Measurements from ENCODE around the gene EME1. TPM values are rescaled to one million over a fixed set of nuclear protein-coding genes. Genes with fewer than 3 reads are reported as not detected.

The EME1 gene
- total RNA-seq, 2 experiments from 2014 or later: 68.9 to 69.8 TPM

DNA sequence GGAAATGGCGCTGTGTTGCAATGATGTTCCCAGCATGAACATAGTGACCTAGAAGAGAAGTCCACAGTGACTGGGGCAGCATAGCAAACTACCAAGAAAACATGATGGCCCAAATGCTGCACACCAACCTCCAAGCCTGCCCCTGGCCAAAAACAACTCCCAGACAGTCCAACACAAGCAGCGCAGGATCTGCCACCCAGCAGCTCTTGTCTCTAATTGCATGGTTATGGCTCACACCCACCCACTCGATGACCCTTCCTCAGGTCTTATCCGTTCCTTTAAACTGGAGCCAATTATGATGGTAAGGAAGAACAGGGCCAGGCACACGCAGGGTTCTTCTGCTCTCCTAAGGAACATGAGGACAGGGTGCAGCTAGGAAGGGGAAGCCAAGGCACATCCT lies 3.0 kb upstream of the EME1 start:
- Mint-ChIP-seq H3K27me3 (ENCODE audit: low read depth) (no peaks in the 10 kb centered on the region), H3K9me3 (no peaks in the 10 kb centered on the region), H3K36me3 (ENCODE audit: low read depth) (peaks cover 38% of the 10 kb centered on the region), H3K4me1 (ENCODE audit: low read depth) (peaks cover 30% of the 10 kb centered on the region), H3K27ac (no peak overlapping the region), H3K4me3 (peak overlapping the region; percentile 5)
- DNase-seq: no peak
- CTCF ChIA-PET: interaction anchor here (0.7 to 6.6 kb wide), 2 partner anchors 8 to 66 kb away, joined by 3 to 44 read pairs; no protein-coding TSS in a partner anchor
- intact Hi-C loops (cut with micrococcal nuclease): no loop called here

DNA sequence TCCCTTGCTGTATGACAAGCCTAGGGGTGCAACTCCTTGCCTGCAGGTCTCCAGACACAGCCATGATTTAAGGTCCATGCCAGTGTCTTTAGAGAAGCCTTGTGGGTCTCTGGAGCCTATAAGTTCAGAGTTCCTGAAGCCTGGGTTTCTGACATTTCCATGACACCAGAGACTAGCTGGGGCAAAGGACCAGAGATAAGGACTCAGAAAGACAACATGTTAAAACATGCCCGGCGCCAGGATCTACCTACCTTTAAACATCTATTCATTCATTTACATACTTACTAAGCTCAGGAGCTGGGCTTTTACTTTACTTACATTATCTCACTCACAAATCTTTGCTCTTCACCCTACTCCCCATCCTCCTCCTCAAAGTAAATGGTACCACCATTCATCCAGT lies 1.5 kb upstream of the EME1 start:
- Mint-ChIP-seq H3K27ac (peak overlapping the region; percentile 58), H3K4me3 (peak overlapping the region; percentile 99), H3K36me3 (ENCODE audit: low read depth) (peaks cover 51% of the 10 kb centered on the region), H3K9me3 (no peaks in the 10 kb centered on the region), H3K4me1 (ENCODE audit: low read depth) (peaks cover 30% of the 10 kb centered on the region), H3K27me3 (ENCODE audit: low read depth) (no peaks in the 10 kb centered on the region)
- CTCF ChIA-PET: interaction anchor here (0.6 to 6.6 kb wide), 3 partner anchors 9 to 79 kb away, joined by 3 to 44 read pairs (median 5); no protein-coding TSS in a partner anchor
- no peak for DNase-seq
- intact Hi-C loops (cut with micrococcal nuclease): no loop called here

DNA sequence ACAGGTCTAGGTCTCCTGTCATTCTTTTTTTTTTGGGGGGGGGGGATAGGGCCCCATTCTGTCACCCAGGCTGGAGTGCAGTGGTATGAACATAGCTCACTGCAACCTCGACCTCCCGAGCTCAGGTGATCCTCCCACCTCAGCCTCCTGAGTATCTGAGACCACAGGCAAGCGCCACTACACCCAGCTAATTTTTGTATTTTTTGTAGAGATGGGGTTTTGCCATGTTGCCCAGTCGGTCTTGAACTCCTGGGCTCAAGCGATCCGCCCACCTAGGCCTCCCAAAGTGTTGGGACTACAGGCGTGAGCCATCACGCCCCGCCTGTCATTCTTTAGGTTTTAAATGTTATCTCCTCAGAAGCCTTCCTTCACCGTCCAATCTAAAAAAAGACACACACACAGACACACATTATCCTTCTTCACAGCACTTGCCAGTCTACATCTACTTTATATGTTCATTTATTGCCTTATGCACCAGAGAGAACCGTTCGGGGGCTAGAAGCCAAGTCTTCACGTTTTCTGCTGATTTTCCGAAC lies 739 bp upstream of the EME1 start:
- Mint-ChIP-seq H3K36me3 (ENCODE audit: low read depth) (peaks cover 55% of the 10 kb centered on the region), H3K4me3 (peak overlapping the region; percentile 99), H3K27me3 (ENCODE audit: low read depth) (no peaks in the 10 kb centered on the region), H3K9me3 (no peaks in the 10 kb centered on the region), H3K27ac (peak overlapping the region; percentile 99), H3K4me1 (ENCODE audit: low read depth) (peaks cover 30% of the 10 kb centered on the region)
- intact Hi-C loops (cut with micrococcal nuclease): loop anchor here (1.0 to 2.0 kb wide), 4 partner anchors 10 to 335 kb away; partner anchors contain the start of genes ACSF2, ANKRD40 and XYLT2
- CTCF ChIA-PET: interaction anchor here (0.6 to 6.6 kb wide), 3 partner anchors 10 to 79 kb away, joined by 3 to 44 read pairs (median 24); partner anchors contain the start of gene LRRC59
- DNase-seq: no peak

DNA sequence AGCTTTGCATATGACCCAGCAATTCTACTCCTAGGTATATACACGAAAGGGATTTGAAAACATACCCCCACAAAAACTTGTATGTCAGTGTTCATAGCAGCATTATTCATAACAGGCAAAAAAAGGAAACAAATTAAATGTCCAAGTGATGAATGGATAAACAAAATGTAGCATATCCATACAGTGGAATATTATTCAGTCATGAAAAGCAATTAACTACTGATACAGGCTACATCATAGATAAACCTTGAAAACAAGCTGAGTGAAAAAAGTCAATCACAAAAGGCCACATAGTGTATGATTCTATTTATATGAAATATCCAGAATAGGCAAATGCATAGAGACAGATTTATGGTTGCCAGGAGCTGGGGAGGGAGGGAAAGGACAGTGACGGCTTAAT lies 676 bp downstream of the EME1 start:
- no peaks in the 10 kb centered on the region for H3K9me3 Mint-ChIP-seq
- intact Hi-C loops (cut with micrococcal nuclease): loop anchor here (1.0 to 2.0 kb wide), 2 partner anchors 24 to 53 kb away; partner anchors contain the start of genes ACSF2 and LRRC59
- peaks cover 56% of the 10 kb centered on the region for H3K36me3 Mint-ChIP-seq (ENCODE audit: low read depth)
- peaks cover 30% of the 10 kb centered on the region for H3K4me1 Mint-ChIP-seq (ENCODE audit: low read depth)
- CTCF ChIA-PET: interaction anchor here (0.6 to 6.6 kb wide), 5 partner anchors 12 to 173 kb away, joined by 3 to 44 read pairs (median 4); partner anchors contain the start of gene LRRC59
- DNase-seq: no peak
- H3K27ac Mint-ChIP-seq: peak overlapping the region; percentile 99
- no peaks in the 10 kb centered on the region for H3K27me3 Mint-ChIP-seq (ENCODE audit: low read depth)
- peak overlapping the region; percentile 99 for H3K4me3 Mint-ChIP-seq

DNA sequence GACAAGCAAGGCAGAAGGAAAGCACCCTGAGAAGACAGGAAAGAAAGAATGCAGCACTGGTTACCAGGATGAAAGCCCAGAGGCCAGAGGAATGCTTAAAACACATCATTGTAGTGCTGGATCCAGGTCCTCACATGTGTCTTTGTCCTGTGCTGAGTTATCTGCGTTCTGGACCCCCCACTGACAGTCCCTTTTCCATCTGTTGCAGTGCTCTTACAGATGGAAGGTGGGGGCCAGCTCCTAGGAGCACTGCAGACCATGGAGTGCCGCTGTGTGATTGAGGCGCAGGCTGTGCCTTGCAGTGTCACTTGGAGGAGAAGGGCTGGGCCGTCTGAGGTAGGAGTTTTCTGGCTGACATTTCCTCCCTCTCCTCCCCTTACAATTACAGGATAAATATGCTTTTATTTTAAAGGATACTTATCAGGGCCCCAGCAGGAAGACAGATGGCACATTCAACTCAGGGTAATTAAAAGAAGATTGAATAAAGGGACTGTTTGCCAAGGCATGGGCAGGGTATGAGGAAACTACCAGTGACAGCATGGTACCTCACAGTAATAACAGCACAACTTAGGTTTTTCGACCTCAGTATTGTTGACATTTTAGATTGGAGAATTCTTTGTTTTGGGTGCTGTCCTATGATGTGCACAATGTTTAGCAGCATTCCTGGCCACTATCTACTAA lies 3.0 kb downstream of the EME1 start:
- Mint-ChIP-seq H3K36me3 (ENCODE audit: low read depth) (peaks cover 57% of the 10 kb centered on the region), H3K27ac (no peak overlapping the region), H3K27me3 (ENCODE audit: low read depth) (no peaks in the 10 kb centered on the region), H3K4me1 (ENCODE audit: low read depth) (peaks cover 21% of the 10 kb centered on the region), H3K9me3 (no peaks in the 10 kb centered on the region), H3K4me3 (no peak overlapping the region)
- no peak for DNase-seq
- CTCF ChIA-PET: interaction anchor here (0.8 to 6.6 kb wide), 3 partner anchors 14 to 22 kb away, joined by 4 to 44 read pairs (median 10); partner anchors contain the start of gene LRRC59
- intact Hi-C loops (cut with micrococcal nuclease): no loop called here

DNA sequence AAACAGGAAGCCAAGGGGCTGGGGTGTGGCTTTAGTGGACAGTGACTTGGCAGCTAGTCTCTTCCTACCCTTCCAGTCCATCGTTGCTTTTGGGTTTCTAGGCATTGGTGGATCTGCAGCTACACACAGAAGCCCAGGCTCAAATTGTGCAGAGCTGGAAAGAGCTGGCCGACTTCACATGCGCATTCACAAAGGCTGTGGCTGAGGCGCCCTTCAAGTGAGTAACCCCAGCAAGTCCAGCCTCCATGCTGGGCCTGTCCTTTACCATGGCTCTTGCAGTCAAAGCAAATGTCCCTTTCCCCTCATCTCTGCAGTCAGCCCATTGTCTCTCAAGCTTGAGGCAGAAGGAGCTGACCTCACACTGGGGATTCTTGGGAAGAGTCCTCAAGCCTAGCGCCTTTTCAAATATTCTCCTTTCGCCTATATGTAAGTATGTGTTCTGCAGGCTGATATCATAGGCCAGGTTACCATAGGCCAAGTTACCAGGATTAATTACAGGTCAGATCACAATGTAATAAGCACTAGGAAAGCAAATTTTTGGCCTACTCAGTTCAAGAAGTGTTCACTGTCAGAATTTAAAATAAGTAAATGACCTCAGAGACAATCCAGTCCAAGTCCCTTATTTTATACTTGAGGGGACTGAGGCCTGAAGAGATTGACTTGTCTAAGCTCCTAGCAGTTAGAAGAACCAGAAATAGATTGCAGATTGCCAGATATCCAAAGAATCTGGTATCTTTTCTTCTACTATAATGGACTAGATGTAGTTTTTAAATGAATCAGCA lies 6.5 kb downstream of the EME1 start:
- no peak for DNase-seq
- intact Hi-C loops (cut with micrococcal nuclease): no loop called here
- Mint-ChIP-seq H3K27ac (no peak overlapping the region), H3K36me3 (ENCODE audit: low read depth) (peaks cover 51% of the 10 kb centered on the region), H3K27me3 (ENCODE audit: low read depth) (no peaks in the 10 kb centered on the region), H3K4me1 (ENCODE audit: low read depth) (no peaks in the 10 kb centered on the region), H3K9me3 (no peaks in the 10 kb centered on the region), H3K4me3 (no peak overlapping the region)
- CTCF ChIA-PET: interaction anchor here (1.7 kb wide), 1 partner anchor 18 kb away, joined by 8 read pairs; the partner anchor contains the start of gene LRRC59

DNA sequence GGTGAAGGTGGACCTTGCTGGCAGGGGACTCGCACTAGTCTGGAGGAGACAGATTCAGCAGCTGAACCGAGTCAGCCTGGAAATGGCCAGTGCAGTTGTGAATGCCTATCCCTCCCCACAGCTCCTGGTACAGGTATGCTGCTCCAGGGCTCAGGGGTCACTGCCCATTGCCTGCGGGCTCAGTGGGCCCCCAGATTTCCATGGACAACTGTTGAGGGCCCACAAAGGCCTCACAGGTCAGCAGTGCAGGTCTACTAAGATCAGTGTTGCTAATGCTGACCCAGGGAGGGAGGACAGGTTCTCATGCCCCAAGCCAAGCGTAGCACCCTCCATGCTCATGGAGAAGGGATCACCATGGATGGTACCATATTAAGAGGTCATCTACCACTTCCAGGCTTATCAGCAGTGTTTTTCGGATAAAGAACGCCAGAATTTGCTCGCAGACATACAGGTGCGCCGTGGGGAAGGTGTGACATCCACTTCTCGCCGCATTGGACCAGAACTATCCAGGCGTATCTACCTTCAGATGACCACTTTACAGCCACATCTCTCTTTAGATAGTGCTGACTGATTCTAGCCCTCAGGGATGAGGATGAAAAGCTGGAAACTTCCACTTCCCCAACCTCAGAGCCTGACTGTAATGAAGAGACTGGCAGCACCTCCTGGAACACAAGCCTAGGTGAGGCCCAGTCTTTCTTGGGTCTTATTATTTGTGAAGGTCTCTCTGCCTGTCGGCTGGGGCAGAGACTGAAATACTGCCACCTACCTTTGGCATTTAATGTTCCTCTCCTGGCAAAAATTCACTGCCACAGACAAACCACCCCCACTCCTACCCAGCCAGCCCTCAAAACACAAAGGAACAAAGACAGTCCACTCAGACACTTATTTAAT lies 7.6 kb downstream of the EME1 start:
- no peaks in the 10 kb centered on the region for H3K9me3 Mint-ChIP-seq
- peaks cover 49% of the 10 kb centered on the region for H3K36me3 Mint-ChIP-seq (ENCODE audit: low read depth)

DNA sequence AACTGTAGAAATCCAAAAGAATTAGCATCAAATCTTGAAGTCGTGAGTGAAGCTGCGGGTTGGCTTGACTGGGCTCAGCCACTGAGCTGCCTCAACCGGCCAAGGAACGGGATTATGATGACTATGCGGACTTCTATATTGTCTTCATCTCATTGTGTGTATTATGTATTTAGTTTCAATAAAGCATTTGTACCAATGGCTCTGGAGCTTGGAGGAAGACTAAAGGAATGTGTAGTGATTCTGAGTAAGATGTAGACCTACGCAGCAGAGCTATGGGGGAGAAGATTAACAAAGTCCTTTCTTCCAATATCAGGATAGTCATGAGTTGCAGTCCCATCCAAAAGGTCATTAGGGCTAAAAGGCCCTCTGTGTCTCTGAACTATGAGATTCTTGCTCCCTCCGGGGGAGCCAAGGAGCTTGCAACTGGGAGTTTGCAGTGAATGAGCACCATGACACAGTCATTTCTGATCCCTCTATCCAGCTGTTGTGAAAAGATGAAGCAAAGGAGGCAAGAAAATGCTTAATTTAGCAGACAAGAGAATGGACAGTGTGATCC lies 8.3 kb downstream of the EME1 start:
- Mint-ChIP-seq H3K36me3 (ENCODE audit: low read depth) (peaks cover 48% of the 10 kb centered on the region), H3K4me1 (ENCODE audit: low read depth) (no peaks in the 10 kb centered on the region), H3K27me3 (ENCODE audit: low read depth) (no peaks in the 10 kb centered on the region), H3K9me3 (no peaks in the 10 kb centered on the region), H3K27ac (no peak overlapping the region), H3K4me3 (no peak overlapping the region)
- CTCF ChIA-PET: interaction anchor here (0.7 to 1.8 kb wide), 4 partner anchors 9 to 181 kb away, joined by 3 to 5 read pairs (median 4); no protein-coding TSS in a partner anchor
- intact Hi-C loops (cut with micrococcal nuclease): no loop called here
- no peak for DNase-seq

More for the DNA sequence above, 7.6 kb downstream of the EME1 start:
- Mint-ChIP-seq H3K4me1 (ENCODE audit: low read depth) (no peaks in the 10 kb centered on the region), H3K4me3 (no peak overlapping the region), H3K27me3 (ENCODE audit: low read depth) (no peaks in the 10 kb centered on the region), H3K27ac (no peak overlapping the region)
- CTCF ChIA-PET: interaction anchor here (0.6 to 1.0 kb wide), 4 partner anchors 10 to 109 kb away, joined by 3 to 4 read pairs (median 3); no protein-coding TSS in a partner anchor
- DNase-seq: no peak
- intact Hi-C loops (cut with micrococcal nuclease): no loop called here

DNA sequence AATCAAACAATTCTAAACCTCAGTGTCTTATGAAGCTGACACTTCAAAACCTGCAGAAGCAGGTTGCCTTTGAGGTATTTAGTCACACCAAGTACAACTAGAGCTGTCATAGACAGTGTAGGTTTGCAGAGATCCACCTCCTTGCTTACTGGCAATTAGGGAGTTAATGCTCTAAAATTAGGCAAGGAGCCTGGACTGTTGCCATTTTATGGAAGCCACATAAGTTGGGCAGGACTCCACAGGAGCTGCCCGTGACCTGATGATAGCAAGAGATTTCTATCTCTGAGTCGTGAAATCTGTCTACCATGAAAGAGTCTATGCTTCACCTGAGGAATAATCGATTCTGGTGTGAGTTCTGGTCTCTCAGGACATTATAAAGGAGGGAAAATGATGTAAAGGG lies 8.9 kb downstream of the EME1 start:
- DNase-seq: no peak
- CTCF ChIA-PET: interaction anchor here (0.7 to 1.8 kb wide), 3 partner anchors 20 to 182 kb away, joined by 3 to 5 read pairs (median 4); no protein-coding TSS in a partner anchor
- H3K4me1 Mint-ChIP-seq (ENCODE audit: low read depth): no peaks in the 10 kb centered on the region
- no peaks in the 10 kb centered on the region for H3K9me3 Mint-ChIP-seq
- H3K27me3 Mint-ChIP-seq (ENCODE audit: low read depth): no peaks in the 10 kb centered on the region
- no peak overlapping the region for H3K4me3 Mint-ChIP-seq
- no peak overlapping the region for H3K27ac Mint-ChIP-seq
- peaks cover 43% of the 10 kb centered on the region for H3K36me3 Mint-ChIP-seq (ENCODE audit: low read depth)
- intact Hi-C loops (cut with micrococcal nuclease): no loop called here

DNA sequence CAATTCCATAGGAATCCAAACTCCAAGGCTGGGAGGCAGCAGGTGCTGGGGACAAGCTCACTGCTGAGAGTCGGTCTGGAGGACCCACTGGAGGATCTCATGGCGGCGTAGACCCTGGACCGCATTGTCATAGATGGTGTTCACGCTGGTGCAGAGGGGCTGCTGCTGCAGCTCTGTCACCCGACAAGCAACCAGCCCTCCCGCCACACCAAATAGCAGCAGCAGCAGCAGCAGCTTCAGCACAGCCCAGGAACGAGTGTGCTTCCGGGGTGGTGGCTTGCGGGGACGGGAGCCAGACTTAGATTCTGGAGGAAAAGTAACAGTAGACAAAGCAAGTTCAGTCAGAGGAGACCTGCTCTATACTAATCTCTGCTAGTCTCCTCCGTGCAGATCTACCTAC lies 9.9 kb downstream of the EME1 start:
- Mint-ChIP-seq H3K4me1 (ENCODE audit: low read depth) (no peaks in the 10 kb centered on the region), H3K27me3 (ENCODE audit: low read depth) (no peaks in the 10 kb centered on the region), H3K9me3 (no peaks in the 10 kb centered on the region), H3K4me3 (no peak overlapping the region), H3K36me3 (ENCODE audit: low read depth) (peaks cover 46% of the 10 kb centered on the region), H3K27ac (no peak overlapping the region)
- CTCF ChIA-PET: interaction anchor here (0.6 to 1.8 kb wide), 2 partner anchors 183 to 213 kb away, joined by 3 to 5 read pairs; no protein-coding TSS in a partner anchor
- intact Hi-C loops (cut with micrococcal nuclease): no loop called here
- no peak for DNase-seq

DNA sequence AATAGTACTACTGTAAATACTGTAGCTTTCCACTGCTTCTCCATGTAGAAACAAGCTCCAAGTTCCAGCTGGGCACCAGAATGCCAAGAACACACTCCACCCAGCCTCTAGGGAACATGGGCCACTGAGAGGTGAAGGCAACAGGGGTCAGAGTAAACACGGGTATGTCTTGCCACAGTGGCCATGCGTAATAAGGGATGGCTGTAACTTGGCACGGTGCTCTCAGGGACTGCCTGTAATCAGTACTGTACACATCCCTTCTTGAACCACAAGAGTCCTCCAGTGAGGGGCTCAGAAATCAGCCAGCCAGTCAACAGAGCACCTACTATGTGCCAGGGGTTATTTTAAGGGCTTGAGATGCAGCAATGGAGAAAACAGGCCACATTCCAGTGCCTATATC lies 13.5 kb downstream of the EME1 start:
- H3K4me3 Mint-ChIP-seq: no peak overlapping the region
- H3K9me3 Mint-ChIP-seq: no peaks in the 10 kb centered on the region
- intact Hi-C loops (cut with micrococcal nuclease): no loop called here
- CTCF ChIA-PET: interaction anchor here (0.8 kb wide), 1 partner anchor 13 kb away, joined by 4 read pairs; no protein-coding TSS in a partner anchor
- H3K27me3 Mint-ChIP-seq (ENCODE audit: low read depth): no peaks in the 10 kb centered on the region
- no peak for DNase-seq
- peak overlapping the region; percentile 5 for H3K27ac Mint-ChIP-seq
- H3K36me3 Mint-ChIP-seq (ENCODE audit: low read depth): peaks cover 40% of the 10 kb centered on the region
- H3K4me1 Mint-ChIP-seq (ENCODE audit: low read depth): no peaks in the 10 kb centered on the region

Data from activated naive CD4-positive, alpha-beta T cell treated with anti-CD3 and anti-CD28 coated beads for 36 hours (primary cell).